Endometrium (tissue), 2 donors: ENCODE data around the gene PYDC1.
"Not testable (repeated sequence)": the region's sequence is repeated elsewhere in the genome, so short reads cannot be mapped to it uniquely, and the experiment has no call there.

Source experiments
- FAIRE-seq: peaks from 2 replicates; lab custom pipeline; 2012; peaks lifted over from hg19 to GRCh38; lab: Jason Lieb, UNC
- donor health status: control.
- donor health status: control.

Gene PYDC1

DNA sequence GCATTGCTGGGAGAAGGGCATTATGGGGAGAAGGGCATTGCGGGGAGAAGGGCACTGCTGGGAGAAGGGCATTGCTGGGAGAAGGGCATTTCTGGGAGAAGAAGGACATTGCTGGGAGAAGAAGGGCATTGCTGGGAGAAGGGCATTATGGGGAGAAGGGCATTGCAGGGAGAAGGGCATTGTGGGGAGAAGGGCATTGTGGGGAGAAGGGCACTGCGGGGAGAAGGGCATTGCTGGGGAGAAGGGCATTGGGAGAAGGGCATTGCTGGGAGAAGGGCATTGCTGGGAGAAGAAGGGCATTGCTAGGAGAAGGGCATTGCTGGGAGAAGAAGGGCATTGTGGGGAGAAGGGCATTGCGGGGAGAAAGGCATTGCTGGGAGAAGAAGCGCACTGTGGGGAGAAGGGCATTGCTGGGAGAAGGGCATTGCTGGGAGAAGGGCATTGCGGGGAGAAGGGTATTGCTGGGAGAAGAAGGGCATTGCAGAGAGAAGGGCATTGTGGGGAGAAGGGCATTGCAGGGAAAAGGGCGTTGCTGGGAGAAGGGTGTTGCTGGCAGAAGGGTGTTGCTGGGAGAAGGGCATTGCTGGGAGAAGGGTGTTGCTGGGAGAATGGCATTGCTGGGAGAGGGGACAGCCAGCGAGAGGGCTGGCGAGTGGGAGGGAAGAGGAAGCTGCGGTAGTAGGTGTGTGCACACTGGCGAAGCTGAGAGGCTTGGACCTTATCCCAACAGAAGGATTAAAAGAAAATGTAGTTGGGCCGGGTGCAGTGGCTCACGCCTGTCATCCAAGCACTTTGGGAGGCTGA, 4.6 kb upstream of the PYDC1 start:
- FAIRE-seq, result no peak

DNA sequence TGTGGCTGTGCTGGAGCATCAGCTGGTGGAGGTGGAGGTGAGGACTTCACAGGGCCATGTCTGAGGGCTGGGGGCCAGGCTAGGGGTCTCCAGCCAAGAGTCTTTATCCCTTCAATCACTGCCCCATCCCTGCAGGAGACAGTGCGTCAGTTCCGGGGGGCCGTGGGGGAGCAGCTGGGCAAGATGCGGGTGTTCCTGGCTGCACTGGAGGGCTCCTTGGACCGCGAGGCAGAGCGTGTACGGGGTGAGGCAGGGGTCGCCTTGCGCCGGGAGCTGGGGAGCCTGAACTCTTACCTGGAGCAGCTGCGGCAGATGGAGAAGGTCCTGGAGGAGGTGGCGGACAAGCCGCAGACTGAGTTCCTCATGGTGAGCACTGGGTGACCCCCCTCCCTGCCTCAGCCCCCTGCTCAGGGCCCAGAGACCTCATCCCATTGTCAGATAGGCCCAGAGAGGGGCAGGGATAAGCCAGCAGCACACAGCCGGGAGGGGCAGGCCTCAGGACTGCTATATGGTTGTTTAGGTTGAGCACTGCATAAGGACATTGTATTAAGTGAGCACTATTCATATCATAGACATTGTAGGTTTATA, 2.3 kb upstream of the PYDC1 start:
- FAIRE-seq, result no peak

DNA sequence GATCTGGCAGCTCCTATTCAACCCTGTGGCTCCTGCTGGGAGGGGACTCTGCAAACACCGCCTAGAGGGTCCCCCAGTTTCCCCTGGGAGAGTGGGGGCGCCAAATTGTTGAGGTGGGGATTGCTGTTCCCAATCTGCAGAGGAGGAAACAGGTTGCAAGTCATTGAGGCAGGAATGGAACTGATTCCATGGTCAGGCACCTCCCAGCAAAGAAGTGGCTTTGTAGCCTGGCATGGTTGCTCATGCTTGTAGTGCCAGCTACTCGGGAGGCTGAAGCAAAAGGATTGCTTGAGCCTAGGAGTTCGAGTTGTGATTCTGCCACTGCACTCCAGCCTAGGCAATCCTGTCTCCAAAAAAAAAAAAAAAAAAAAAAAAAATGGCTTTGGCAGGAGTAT, 198 bp upstream of the PYDC1 start:
- FAIRE-seq, result no peak

DNA sequence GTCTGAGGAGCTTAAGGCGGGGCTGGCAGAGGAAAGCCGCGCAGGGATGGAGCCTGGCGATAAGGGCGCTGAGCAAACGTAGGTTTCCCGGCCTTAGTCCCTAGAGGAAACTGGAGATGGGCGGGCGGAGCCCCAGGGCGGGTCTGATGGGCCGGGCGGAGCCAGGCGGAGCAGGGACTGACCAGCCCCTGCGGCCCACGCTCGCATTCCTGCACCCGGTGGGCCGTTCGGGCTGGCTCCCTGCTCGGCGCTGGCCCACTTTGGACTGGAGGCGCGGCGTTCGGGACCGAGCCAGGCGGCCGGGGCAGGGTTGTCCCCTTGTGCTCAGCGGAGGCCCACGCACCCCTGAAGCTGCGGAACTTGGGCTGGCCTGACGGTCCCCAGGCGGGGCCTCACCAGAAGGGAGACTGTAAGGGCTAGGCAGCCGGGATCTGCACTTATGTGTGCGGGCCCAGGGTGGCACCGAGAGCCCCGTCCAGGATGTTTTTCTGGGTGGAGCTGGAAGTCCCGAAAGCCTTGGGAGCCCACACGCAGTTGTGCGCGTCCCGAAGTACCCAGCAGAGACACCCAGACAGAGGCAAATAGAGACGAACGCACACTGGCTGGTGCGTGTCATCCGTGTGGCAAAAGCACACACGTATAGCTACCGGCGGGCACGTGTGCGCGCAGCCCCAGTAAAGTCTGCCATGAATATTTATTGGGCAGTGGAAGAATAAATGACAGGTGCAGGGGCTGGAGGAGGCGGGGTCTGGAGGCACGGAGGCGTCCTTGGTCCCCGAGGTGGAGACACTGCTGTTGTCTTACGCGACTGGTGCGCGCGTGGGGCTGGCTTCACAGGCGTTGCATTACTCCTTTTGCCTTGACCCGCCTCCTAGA, 1.4 kb downstream of the PYDC1 start:
- FAIRE-seq, result no peak

DNA sequence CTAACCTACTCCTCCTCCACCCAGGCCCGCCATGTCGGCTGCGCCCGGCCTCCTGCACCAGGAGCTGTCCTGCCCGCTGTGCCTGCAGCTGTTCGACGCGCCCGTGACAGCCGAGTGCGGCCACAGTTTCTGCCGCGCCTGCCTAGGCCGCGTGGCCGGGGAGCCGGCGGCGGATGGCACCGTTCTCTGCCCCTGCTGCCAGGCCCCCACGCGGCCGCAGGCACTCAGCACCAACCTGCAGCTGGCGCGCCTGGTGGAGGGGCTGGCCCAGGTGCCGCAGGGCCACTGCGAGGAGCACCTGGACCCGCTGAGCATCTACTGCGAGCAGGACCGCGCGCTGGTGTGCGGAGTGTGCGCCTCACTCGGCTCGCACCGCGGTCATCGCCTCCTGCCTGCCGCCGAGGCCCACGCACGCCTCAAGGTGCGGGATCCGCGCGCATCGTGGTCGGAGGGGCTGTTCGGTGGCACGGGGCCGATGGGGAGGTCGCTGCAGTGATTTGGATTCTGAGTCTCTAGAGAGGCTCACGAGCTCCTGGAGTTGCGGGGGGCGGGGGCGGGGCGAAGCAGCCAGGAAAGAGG, 2.1 kb downstream of the PYDC1 start:
- no peak for FAIRE-seq

DNA sequence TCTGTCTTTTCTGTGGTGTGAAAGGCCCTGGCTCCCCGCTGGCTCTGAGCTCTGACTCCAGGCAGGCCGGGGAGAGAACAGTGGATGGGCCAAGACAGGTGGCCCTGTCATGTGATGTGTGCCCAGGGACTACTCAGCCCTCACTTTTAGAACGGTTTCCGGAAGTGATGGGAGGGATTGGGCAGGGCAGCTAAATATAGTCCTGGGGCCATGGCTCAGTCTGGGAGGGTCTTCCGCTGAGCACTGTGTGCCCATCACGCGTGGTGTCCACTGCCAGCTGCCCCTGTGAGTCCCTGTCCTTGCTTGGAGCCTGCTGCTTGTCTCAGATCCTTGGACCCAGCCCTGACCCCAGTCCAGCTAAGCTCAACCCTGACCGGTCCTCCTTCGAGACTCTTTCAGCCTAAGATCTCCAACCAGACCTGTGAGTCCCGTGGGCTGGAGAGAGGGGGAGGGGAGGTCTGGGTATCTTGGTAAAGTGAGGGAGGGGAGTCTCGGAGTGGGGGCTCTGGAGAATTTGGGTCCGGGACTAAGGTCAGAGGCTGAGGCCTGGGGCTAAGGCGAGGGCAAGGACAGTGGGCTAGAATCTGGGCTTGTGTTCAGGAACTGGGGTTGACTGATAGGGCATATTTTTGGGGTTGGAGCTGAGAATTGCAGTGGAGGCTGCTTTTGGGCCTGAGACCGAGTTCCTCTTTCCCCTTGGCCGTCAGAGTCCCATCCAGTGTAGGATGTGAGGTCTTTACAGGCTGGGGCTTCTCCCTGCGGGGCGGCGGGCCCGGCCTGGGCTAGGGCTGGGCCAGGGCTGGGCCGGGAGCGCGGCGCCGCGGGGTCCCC, 2.8 kb downstream of the PYDC1 start, which contains the start of gene TRIM72:
TSS of gene TRIM72 (plus strand) at position 243 of the 831 bp plus-strand sequence. CDS start 620 bp downstream, outside the sequence.
- no peak for FAIRE-seq

DNA sequence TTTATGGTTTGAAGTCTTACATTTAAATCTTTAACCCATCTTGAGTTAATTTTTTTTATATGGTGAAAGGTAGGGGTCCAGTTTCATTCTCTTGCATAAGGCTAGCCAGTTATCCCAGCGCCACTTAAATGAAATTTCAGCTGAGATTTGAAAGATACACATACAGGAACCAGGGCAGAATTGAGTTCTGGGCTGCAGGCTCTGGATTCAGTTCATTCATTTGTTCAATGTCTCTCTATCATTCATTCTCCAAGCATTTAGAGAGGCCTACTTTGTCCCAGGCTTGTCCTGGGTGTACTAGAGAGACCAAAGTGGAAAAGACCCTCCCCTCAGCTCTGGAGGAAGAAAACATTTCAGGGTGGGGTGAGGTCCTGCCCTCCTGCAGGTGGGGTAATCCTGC, 3.6 kb downstream of the PYDC1 start:
- FAIRE-seq, result no peak

DNA sequence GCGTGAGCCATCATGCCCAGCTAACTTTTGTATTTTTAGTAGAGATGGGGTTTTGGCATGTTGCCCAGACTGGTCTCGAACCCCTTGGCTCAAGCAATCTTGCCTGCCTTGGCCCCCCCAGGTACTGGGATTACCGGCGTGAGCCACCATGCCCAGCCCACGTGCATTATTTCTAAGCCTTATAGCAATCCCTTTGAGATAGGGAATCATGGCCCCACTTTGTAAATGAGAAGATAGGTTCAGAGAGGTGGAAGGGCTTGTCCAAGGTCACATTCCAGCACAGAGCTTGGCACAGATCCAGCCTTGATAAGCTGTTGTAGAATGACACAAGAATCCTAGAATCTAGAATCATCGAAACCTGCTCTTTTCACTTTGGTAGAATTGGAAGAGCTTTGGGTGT, 10.2 kb downstream of the PYDC1 start:
- no peak for FAIRE-seq

DNA sequence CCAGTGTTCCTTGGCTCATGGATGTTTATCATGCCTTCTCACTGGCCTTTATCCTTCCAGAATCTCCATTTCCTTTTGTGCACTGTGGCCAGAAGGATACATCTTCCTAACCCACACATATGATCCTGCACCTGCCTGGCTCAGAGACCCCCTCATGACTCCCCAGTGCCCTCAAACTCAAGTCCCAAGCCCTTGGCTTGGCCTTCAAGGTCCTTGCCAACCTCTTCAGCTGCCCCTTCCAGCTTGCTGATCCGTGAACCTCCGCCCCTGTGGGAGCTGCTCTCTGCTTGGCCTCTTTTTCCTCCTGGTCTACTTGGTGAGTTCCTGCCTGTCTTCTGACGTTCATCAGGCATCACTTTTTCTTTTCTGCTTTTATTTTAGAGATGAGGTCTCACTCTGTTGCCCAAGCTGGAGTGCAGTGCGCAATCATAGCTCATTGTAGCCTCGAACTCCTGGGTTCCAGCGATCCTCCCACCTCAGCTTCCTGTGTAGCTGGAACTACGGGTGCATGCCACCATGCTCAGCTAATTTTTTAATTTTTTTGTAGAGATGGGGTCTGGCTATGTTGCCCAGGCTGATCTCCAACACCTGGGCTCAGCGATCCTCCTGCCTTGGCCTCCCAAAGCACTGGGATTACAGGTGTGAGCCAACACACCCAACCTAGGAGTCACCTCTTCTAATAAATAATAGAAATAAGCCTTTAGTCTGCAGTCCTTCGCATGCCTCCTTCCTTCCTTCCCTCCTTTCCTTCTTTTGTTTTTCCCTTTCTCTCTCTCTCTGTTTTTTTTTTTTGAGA, 11.9 kb downstream of the PYDC1 start:
- FAIRE-seq, result no peak

DNA sequence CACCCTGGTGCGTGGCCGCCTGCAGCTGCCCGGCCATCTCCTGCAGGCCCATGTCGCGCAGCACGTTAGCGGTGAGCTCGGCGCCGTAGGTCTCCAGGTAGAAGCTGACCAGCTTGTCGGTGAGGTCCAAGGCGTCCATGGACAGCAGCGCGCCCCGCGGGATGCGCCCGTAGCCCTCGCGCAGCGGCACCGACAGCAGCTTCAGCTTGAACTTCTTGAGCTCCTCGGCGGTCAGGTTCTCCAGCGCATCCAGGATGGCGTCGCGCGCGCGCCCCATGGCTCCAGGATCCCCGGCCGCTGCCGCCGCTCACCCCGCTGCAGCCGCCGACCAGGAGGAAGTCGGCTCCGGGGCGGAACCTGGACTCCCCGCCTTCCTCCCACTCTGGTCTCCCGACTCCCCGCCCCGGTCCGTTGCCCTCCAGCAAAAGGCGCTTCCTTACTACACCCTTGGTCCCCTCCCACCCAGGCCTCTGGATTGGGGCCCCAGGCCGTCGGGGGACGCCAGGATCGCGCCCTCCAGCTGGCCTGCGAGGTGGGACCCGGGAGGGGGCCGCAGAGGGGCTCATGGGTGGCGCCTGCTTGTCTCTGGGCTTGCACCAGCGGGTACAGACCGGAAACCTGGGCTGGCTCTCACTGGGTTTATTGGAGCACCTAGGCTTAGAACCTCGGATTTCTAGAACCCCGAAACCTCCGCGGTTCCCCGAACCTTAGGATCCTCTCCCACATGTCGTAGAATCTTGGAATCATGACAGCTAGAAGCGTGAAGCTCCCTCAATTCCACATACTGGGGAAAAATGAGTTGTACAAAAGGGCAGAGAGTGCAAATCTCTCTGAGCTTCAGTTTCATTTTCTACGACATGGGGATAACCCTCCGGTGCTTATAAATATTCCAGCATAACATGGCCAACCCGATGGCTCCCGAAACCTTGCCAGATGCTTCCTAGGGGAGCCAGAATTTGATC, 14.2 kb downstream of the PYDC1 start, which contains the start of gene PYCARD:
TSS of gene PYCARD (minus strand) at position 347 of the 962 bp plus-strand sequence. CDS start at position 277, 70 bp downstream.
- no peak for FAIRE-seq

DNA sequence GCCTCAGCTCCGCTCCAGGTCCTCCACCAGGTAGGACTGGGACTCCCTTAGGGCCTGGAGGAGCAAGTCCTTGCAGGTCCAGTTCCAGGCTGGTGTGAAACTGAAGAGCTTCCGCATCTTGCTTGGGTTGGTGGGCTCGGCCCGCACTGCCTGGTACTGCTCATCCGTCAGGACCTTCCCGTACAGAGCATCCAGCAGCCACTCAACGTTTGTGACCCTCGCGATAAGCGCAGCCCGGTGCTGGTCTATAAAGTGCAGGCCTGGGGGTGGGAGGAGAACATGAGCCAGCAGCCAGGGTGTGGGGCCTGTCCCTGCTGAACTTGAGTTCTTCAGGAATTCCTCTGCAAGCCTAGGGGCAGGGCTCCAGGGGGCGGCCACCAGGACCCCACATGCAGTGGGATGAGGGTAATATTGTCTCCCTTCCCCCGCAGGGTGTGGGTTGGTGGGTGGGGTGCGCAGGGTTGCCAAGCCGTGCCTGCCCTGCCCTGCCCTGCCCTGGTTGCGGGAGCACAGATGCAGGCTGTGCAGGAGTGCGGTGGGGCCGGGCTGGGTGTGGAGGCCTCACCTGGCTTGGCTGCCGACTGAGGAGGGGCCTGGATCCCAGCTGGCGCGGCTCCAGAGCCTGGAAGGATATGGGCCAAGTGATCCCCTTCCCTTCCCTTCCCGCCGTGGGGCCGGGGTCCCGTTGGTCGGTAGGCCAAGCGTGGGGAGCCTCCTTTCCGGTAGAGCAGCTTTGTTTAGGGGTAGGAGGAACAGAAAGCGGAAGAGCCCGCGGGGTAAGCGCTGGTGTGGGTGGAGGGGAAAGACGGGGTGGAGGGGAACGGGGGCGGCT, 15.1 kb downstream of the PYDC1 start:
- no peak for FAIRE-seq

DNA sequence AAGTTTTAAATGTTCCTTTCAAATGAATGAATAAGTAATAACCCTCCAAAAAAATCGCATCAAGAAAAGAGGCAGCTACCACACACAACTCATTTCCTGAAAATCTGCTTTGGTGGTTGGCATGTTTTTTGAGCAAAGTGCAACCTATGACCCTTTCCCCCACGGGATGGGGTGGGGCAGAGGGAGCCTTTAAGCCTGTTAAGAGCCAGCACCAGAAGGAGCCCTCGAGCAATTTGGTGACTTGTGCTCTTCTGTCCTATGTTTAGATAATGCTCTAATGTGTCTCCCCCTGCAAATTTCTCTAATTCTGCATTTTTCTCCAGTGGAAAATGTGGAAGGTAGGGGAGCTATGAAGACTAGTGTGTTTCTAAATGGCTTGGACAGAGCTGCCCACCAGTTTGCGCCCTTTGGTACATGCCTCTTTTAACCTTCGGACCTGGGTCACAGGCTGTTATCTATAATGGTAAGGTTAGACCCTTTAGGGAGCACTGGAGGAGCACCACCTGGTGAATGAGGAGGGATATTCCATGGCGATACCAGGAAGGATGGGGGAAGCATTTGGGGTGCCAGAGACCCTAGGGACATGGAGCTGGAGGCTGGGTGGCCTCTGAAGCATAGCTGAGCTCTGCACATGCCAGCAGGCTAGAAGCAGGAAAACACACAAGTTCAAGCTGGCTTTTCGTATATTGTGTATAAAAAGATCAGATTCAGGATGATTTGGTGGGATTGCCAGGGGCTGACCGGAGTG, 15.9 kb downstream of the PYDC1 start:
- FAIRE-seq, result no peak

DNA sequence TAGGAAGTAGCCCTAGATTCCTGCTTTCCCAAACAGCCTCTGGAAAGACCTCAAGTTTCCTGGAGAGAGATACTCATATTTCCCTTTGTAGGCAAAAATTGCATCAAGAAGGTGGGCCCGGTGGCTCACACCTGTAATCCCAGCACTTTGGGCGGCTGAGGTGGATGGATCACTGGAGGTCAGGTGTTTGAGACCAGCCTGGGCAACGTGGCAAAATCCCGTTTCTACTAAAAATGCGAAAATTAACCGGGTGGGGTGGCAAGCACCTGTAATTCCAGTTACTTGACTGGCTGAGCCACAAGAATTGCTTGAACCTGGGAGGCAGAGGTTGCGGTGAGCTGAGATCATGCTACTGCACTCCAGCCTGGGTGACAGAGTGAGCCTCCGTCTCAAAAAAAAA, 16.8 kb downstream of the PYDC1 start:
- not testable (repeated sequence) for FAIRE-seq

DNA sequence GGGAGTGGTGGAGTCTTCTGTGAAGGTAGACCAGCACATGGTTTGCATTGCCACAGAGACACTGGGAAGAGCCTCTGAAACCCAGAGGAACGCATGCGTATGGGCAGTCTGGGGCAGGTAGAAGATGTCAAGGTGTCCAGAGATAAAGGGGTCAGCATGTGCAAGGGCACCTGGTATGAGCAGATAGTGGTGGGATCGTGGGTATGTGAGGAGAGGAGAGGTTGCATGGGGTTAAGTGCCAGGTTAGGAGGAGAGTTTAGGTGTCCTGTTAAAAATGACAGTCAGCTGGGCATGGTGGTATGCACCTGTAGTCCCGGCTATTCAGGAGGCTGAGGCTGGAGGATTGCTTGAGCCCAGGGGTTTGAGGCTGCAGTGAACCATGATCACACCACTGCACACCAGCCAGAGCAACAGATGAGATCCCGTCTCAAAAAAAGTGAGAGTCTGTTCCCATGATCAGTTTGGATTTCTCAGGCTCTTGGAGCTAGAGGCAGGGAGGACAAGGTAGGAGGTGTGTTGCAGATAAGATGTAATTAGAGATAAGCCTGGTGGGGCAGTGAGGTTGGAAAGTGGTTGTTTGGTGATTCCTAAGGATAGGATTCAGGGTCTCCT, 17.4 kb downstream of the PYDC1 start:
- no peak for FAIRE-seq

DNA sequence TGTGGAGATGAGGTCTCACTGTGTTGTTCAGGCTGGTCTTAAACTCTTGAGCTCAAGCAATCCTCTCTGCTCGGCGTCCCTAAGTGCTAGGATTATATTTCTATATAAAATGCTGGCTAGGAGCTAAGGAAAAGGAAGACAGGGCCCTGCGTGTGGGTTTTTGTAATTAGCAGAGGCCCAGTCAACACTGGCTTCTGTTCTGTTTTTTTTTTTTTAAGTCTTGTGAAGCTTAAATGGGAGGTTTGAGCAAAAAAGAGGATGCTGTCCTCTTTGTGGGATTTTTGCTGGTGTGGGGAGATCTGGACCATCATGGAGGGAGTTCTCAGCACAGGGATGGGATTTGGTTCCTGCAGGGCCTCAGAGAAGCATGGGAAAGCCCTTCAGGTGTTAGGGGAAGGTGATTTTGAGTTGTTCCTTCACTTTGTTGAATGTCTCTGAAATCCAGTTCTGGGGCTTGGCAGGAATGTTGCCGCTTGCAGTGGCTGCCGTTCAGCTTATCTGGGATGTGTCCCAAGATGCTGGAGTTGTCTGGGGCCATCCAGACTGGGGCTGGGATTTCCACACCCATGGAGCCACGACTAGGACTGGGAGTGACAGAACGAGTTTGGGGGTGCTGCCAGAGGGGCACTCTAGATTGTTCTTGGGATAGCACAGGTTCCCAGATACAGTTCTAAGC, 18.6 kb downstream of the PYDC1 start:
- no peak for FAIRE-seq

DNA sequence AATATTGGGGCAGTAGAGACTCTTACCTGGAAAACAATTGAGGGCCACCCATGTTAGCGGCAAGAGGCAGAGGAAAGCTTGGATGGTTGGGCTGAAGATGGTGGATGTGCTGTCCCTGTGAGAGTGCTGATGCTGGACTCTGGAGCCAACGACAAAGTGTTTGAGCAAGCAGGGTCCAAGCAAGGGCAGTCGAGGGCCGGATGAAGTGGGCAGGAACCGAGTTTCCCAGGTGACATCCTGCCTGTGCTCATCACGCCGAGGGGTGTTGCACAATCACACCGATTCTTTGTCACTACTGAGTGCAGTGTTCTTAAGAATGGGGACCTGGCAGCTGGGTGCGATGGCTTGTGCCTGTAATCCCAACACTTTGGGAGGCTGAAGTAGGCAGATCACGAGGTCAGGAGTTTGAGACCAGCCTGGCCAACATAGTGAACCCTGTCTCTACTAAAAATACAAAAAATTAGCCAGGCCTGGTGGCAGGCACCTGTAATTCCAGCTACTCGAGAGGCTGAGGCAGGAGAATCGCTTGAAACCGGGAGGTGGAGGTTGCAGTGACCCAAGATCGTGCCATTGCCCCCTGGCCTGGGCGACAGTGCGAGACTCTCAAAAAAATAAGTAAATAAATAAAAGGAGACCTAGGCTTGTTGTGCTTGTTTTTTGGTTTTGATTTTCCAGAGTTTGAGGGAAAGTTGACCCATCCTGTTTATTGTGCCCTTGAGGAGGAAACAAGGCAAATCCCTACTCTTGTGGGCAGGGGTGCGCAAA, 20.4 kb downstream of the PYDC1 start:
- no peak for FAIRE-seq
